ENCODE data around the gene MCTP2. TPM values are rescaled to one million over a fixed set of nuclear protein-coding genes. Genes with fewer than 3 reads are reported as not detected.

The MCTP2 gene
- total and polyA plus RNA-seq, 2 experiments from 2014 or later: 8.1 to 23.3 TPM

DNA sequence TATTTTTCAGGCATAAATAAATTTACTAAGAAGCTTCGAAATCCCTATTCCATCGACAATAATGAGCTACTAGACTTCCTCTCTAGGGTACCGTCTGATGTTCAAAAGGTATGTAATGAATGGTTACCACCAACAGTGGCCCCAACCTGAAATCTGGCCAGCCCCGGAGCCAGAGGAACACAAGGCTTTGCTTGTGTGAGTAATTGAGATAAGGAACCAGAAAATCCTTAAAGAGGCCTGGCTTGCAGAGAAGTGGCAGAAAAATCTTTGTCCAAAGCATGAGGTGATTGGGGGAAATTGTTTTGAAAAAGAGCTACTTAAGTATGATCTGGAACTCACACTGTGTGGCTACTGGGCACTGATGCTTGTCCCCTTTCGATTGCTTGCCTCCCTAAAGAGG, 245.3 kb downstream of the MCTP2 start:
- no peaks in the 10 kb centered on the region for H3K79me2 ChIP-seq
- H3K36me3 ChIP-seq (replicated peaks; ENCODE audit: insufficient read depth, low read depth): no peaks in the 10 kb centered on the region
- DNase-seq (ENCODE audit: low spot score): no peak
- H3K27me3 ChIP-seq: no peaks in the 10 kb centered on the region
- no peaks in the 10 kb centered on the region for H3K4me1 ChIP-seq (ENCODE audit: insufficient read depth)
- no peaks in the 10 kb centered on the region for H3K9me2 ChIP-seq (replicated peaks; ENCODE audit: insufficient read depth)
- H3K9me3 ChIP-seq (ENCODE audit: low read depth): no peaks in the 10 kb centered on the region
- TF ChIP-seq EZH2phosphoT487 (IDR thresholded peaks at IDR 0.05; ENCODE audit: low read depth, severe bottlenecking, unreplicated experiment): no peak
- TF ChIP-seq EZH2 (IDR thresholded peaks at IDR 0.05; ENCODE audit: borderline replicate concordance): no peak
- TF ChIP-seq, protein P1, sequence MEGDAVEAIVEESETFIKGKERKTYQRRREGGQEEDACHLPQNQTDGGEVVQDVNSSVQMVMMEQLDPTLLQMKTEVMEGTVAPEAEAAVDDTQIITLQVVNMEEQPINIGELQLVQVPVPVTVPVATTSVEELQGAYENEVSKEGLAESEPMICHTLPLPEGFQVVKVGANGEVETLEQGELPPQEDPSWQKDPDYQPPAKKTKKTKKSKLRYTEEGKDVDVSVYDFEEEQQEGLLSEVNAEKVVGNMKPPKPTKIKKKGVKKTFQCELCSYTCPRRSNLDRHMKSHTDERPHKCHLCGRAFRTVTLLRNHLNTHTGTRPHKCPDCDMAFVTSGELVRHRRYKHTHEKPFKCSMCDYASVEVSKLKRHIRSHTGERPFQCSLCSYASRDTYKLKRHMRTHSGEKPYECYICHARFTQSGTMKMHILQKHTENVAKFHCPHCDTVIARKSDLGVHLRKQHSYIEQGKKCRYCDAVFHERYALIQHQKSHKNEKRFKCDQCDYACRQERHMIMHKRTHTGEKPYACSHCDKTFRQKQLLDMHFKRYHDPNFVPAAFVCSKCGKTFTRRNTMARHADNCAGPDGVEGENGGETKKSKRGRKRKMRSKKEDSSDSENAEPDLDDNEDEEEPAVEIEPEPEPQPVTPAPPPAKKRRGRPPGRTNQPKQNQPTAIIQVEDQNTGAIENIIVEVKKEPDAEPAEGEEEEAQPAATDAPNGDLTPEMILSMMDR (IDR thresholded peaks at IDR 0.05; ENCODE audit: poor library complexity): no peak
- WGBS (ENCODE audit: low lambda C conversion rate, missing lambda C conversion rate): 64% methylated on average over 5 of the region's 5 CpGs
- H3K27ac ChIP-seq: no peak overlapping the region
- H3K4me3 ChIP-seq: no peak overlapping the region
- no peaks in the 10 kb centered on the region for H4K20me1 ChIP-seq (ENCODE audit: insufficient read depth, poor library complexity, severe bottlenecking)
- H3K4me2 ChIP-seq: no peak overlapping the region
- H2AFZ ChIP-seq: no peak overlapping the region

DNA sequence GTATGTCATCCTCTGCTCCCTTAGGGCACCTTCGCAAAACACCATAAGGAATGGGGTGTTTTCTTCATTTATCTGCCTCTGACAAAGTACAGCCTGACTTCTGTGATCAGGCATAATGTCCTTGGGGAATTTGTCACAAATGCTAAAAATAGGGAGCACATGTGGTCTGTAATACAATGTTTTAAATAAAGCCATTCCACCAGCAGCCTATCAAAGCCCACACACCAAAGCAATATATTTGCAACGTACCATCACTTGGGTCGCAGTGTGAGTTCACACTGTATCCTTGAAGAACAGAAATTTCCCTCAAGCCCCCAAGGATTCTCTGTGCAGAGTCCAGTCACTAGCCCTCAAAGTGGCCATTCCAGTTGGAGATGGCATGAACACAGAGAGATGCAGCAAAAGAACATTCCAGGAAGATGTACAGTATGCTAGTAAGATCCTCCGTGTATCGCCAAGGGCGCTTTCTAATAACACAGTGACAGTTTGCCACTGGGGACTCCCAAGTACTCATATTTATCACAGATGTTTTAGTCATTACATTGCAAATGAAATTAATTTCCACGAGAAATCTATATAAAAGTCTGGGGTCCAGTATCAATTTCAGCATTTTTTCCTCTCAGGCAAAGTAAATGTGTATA, 246.7 kb downstream of the MCTP2 start:
- H2AFZ ChIP-seq: no peak overlapping the region
- no peaks in the 10 kb centered on the region for H3K36me3 ChIP-seq (replicated peaks; ENCODE audit: insufficient read depth, low read depth)
- no peaks in the 10 kb centered on the region for H3K79me2 ChIP-seq
- H3K4me3 ChIP-seq: no peak overlapping the region
- H4K20me1 ChIP-seq (ENCODE audit: insufficient read depth, poor library complexity, severe bottlenecking): no peaks in the 10 kb centered on the region
- TF ChIP-seq EZH2 (IDR thresholded peaks at IDR 0.05; ENCODE audit: borderline replicate concordance) (no peak), EZH2phosphoT487 (IDR thresholded peaks at IDR 0.05; ENCODE audit: low read depth, severe bottlenecking, unreplicated experiment) (no peak)
- TF ChIP-seq, protein P1 (IDR thresholded peaks at IDR 0.05; ENCODE audit: poor library complexity): no peak
- H3K9me3 ChIP-seq (ENCODE audit: low read depth): no peaks in the 10 kb centered on the region
- no peaks in the 10 kb centered on the region for H3K9me2 ChIP-seq (replicated peaks; ENCODE audit: insufficient read depth)
- no peaks in the 10 kb centered on the region for H3K27me3 ChIP-seq
- no peak for DNase-seq (ENCODE audit: low spot score)
- 91% methylated on average over 7 of the region's 7 CpGs for WGBS (ENCODE audit: low lambda C conversion rate, missing lambda C conversion rate)
- H3K4me2 ChIP-seq: no peak overlapping the region
- H3K27ac ChIP-seq: no peak overlapping the region
- no peaks in the 10 kb centered on the region for H3K4me1 ChIP-seq (ENCODE audit: insufficient read depth)

DNA sequence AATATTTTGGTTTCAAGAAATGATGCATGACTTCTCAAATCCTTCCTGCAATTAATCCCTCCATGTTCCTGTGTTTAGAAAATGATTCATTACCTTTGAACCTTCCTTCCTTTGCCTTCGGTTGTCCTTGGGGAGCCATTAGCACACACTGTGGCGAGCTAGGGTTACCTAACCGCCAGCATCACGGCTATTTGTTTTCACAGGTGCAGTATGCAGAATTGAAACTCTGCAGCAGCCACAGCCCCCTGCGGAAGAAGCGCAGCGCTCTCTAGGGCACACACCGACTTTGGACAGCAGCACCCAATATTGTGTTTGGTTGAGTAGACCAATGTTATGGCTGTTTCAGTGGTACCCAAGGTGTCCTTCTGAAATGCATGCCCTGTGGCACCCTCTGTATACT, 247.4 kb downstream of the MCTP2 start:
- no peak for TF ChIP-seq EZH2phosphoT487 (IDR thresholded peaks at IDR 0.05; ENCODE audit: low read depth, severe bottlenecking, unreplicated experiment)
- no peak for TF ChIP-seq EZH2 (IDR thresholded peaks at IDR 0.05; ENCODE audit: borderline replicate concordance)
- TF ChIP-seq, protein P1 (IDR thresholded peaks at IDR 0.05; ENCODE audit: poor library complexity): no peak

More for the DNA sequence above, 247.4 kb downstream of the MCTP2 start:
- no peaks in the 10 kb centered on the region for H3K27me3 ChIP-seq
- H3K4me1 ChIP-seq (ENCODE audit: insufficient read depth): no peaks in the 10 kb centered on the region
- no peak for DNase-seq (ENCODE audit: low spot score)
- WGBS (ENCODE audit: low lambda C conversion rate, missing lambda C conversion rate): 97% methylated on average over 8 of the region's 8 CpGs
- H3K4me2 ChIP-seq: no peak overlapping the region
- H3K4me3 ChIP-seq: no peak overlapping the region
- no peaks in the 10 kb centered on the region for H3K9me2 ChIP-seq (replicated peaks; ENCODE audit: insufficient read depth)
- H4K20me1 ChIP-seq (ENCODE audit: insufficient read depth, poor library complexity, severe bottlenecking): no peaks in the 10 kb centered on the region
- no peaks in the 10 kb centered on the region for H3K36me3 ChIP-seq (replicated peaks; ENCODE audit: insufficient read depth, low read depth)
- no peak overlapping the region for H3K27ac ChIP-seq
- no peaks in the 10 kb centered on the region for H3K9me3 ChIP-seq (ENCODE audit: low read depth)
- H2AFZ ChIP-seq: no peak overlapping the region
- no peaks in the 10 kb centered on the region for H3K79me2 ChIP-seq
